OCI-LY1 (cell line): ENCODE data around the gene WDR13.

Experiments used
- H2AFZ ChIP-seq: fragments of 200-600 bp; sonication (generic), shearing (Covaris generic); 2 replicates; pipeline ENCODE4 v1.6.0; 2014; ENCODE audit warnings: antibody characterized with exemption, mild to moderate bottlenecking, low read length
- H3F3A ChIP-seq: fragments of 200-600 bp; sonication (generic), shearing (Covaris generic); 2 replicates; pipeline ENCODE4 v1.6.0; 2014; ENCODE audit warnings: mild to moderate bottlenecking, antibody characterized with exemption, low read length, moderate library complexity; ENCODE audit not compliant: insufficient read depth
- H3K27ac ChIP-seq: fragments of 200-600 bp; sonication (generic); 2 replicates; pipeline ENCODE4 v1.5.1; 2014; ENCODE audit warnings: low read length, mixed run types, mild to moderate bottlenecking, low read depth; ENCODE audit not compliant: poor library complexity, severe bottlenecking
- H3K27me3 ChIP-seq: fragments of 200-600 bp; sonication (generic); 2 replicates; pipeline ENCODE4 v1.6.0; 2014; ENCODE audit warnings: antibody characterized with exemption, mild to moderate bottlenecking, low read length, moderate library complexity; ENCODE audit not compliant: insufficient read depth
- H3K36me3 ChIP-seq: fragments of 200-600 bp; sonication (generic); 2 replicates; pipeline ENCODE4 v1.6.1; 2014; ENCODE audit warnings: mild to moderate bottlenecking, antibody characterized with exemption, low read length, moderate library complexity, mixed read lengths; ENCODE audit not compliant: insufficient read depth
- H3K4me1 ChIP-seq: fragments of 200-600 bp; sonication (generic); 2 replicates; pipeline ENCODE4 v1.5.1; 2014; ENCODE audit warnings: mild to moderate bottlenecking, low read length, moderate library complexity; ENCODE audit not compliant: insufficient read depth, severe bottlenecking
- H3K4me2 ChIP-seq: fragments of 200-600 bp; sonication (generic), shearing (Covaris generic); 2 replicates; pipeline ENCODE4 v1.6.1; 2014; ENCODE audit warnings: low read length
- H3K4me3 ChIP-seq: fragments of 200-600 bp; sonication (generic); 2 replicates; pipeline ENCODE4 v1.5.1; 2014; ENCODE audit warnings: low read length, low read depth, mild to moderate bottlenecking, mixed read lengths; ENCODE audit not compliant: poor library complexity, severe bottlenecking
- H3K79me2 ChIP-seq: fragments of 200-600 bp; shearing (Covaris generic); 2 replicates; pipeline ENCODE4 v1.6.1; 2016; ENCODE audit warnings: mixed run types, low read length, mixed read lengths; ENCODE audit not compliant: insufficient read depth
- H3K9ac ChIP-seq: fragments of 200-600 bp; sonication (generic), shearing (Covaris generic); 2 replicates; pipeline ENCODE4 v1.6.1; 2014; ENCODE audit warnings: mild to moderate bottlenecking, low read length, mixed read lengths
- H3K9me2 ChIP-seq: fragments of 200-600 bp; sonication (generic), shearing (Covaris generic); 2 replicates; pipeline ENCODE4 v1.6.1; 2014; ENCODE audit warnings: low read depth, mild to moderate bottlenecking, low read length, mixed read lengths
- H3K9me3 ChIP-seq: fragments of 200-600 bp; shearing (Covaris generic); 2 replicates; pipeline ENCODE4 v1.6.1; 2014; ENCODE audit warnings: low read length, mixed read lengths
- H4K20me1 ChIP-seq: fragments of 200-600 bp; sonication (generic), shearing (Covaris generic); 2 replicates; pipeline ENCODE4 v1.6.0; 2016; ENCODE audit warnings: mild to moderate bottlenecking, low read length; ENCODE audit not compliant: insufficient read depth
- CTCF ChIP-seq: fragments of 200-600 bp; sonication (generic), shearing (Covaris generic); IDR thresholded peaks from 2 replicates; pipeline ENCODE4 v1.5.1; 2017; ENCODE audit warnings: mild to moderate bottlenecking, antibody characterized with exemption, low read length, moderate library complexity, mixed read lengths
- EZH2 ChIP-seq: fragments of 200-600 bp; sonication (generic), shearing (Covaris generic); IDR thresholded peaks from 2 replicates; pipeline ENCODE4 v1.8.0; 2017; ENCODE audit warnings: borderline replicate concordance, mixed run types, mild to moderate bottlenecking, antibody characterized with exemption, low read length, moderate library complexity, mixed read lengths

The WDR13 gene

GRCh38 chrX:48584698-48585097, 12.6 kb upstream of the WDR13 start:
- no peak for TF ChIP-seq CTCF
- no peak for TF ChIP-seq EZH2
- no peaks in the 10 kb centered on the region for H3K27me3 ChIP-seq
- no peak overlapping the region for H2AFZ ChIP-seq
- no peaks in the 10 kb centered on the region for H4K20me1 ChIP-seq
- H3F3A ChIP-seq = peaks cover 4% of the 10 kb centered on the region
- H3K27ac ChIP-seq = no peak overlapping the region
- peaks cover 4% of the 10 kb centered on the region for H3K36me3 ChIP-seq
- H3K4me3 ChIP-seq = no peak overlapping the region
- H3K9ac ChIP-seq = no peak overlapping the region
- no peak overlapping the region for H3K4me2 ChIP-seq
- H3K79me2 ChIP-seq = no peaks in the 10 kb centered on the region
- H3K9me3 ChIP-seq = no peaks in the 10 kb centered on the region
- no peaks in the 10 kb centered on the region for H3K9me2 ChIP-seq
- H3K4me1 ChIP-seq = no peaks in the 10 kb centered on the region

- Histone ChIP-seq H3K4me3 (no peak overlapping the region), H3K36me3 (no peaks in the 10 kb centered on the region), H3K4me1 (no peaks in the 10 kb centered on the region), H3K27me3 (no peaks in the 10 kb centered on the region), H4K20me1 (no peaks in the 10 kb centered on the region), H3K27ac (no peak overlapping the region), H3K9me2 (no peaks in the 10 kb centered on the region), H2AFZ (no peak overlapping the region), H3K9me3 (no peaks in the 10 kb centered on the region), H3K4me2 (no peak overlapping the region), H3K9ac (no peak overlapping the region), H3F3A (no peaks in the 10 kb centered on the region), H3K79me2 (no peaks in the 10 kb centered on the region)
- TF ChIP-seq CTCF (no peak), EZH2 (no peak)
Observed at GRCh38 chrX:48589482-48590162, 7.7 kb upstream of the WDR13 start.

GRCh38 chrX:48590203-48591103, 6.8 kb upstream of the WDR13 start:
- Histone ChIP-seq H3K79me2 (no peaks in the 10 kb centered on the region), H2AFZ (no peak overlapping the region), H3K27ac (no peak overlapping the region), H3K4me3 (no peak overlapping the region), H3K36me3 (no peaks in the 10 kb centered on the region), H3K9me2 (no peaks in the 10 kb centered on the region), H3K4me2 (no peak overlapping the region), H4K20me1 (no peaks in the 10 kb centered on the region), H3K4me1 (no peaks in the 10 kb centered on the region), H3K9me3 (no peaks in the 10 kb centered on the region), H3F3A (no peaks in the 10 kb centered on the region), H3K27me3 (no peaks in the 10 kb centered on the region), H3K9ac (no peak overlapping the region)
- TF ChIP-seq CTCF = no peak
